ENCODE results near the gene TSPAN5. TPM values are rescaled to one million over a fixed set of nuclear protein-coding genes. Genes with fewer than 3 reads are reported as not detected.

The TSPAN5 gene
- total RNA-seq, 3 donors from 2014 or later (not counting 1 experiment from before 2014, with no cell fraction given) = 6.8 to 13.7 (median 11.4) TPM

DNA sequence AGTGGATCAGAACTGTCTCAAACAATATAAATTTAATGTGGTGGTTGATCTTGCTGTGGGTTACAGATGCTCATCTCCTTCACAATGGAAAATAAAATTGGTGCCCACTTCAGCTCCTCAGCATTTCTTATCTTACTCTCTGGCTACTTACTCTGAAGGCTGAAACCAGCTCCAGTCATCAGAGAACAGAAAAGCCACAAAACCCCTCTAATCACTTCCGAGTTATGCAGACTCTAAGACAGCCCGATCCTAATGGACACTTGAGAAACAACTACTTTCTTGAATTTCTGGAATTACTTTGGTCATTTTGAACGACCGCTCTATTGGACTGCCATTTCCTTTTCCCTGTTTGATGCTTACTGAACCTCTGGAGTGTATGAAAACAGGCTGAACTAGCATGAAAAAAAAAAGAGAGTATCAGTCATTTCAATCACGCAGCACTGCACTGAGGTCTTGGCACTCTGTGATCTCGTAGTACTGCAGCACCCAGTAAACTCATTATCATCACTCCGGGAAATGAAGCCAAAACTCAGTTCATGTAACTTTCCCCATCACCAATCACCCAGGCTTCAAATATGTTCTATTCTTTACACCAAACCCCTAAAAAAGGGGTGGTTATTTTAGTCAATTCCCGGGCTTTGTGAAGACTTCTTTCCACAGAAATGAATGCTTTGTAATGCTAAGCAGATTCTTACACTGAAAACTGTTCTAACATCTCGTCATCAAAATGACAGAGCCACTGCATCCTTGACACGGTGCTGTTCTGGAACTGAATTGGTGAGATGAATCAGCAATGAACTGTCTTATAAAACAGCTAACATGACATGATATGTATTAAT lies 54.5 kb downstream of the TSPAN5 start:
- Histone ChIP-seq H3K4me1 (ENCODE audit: control insufficient read depth, insufficient read depth, low read length) (peaks cover 3% of the 10 kb centered on the region), H3K36me3 (ENCODE audit: control insufficient read depth, insufficient read depth, low read length) (no peaks in the 10 kb centered on the region), H3K4me3 (ENCODE audit: low read length) (no peak overlapping the region), H3K27ac (ENCODE audit: low read length) (no peak overlapping the region), H3K27me3 (ENCODE audit: control insufficient read depth, insufficient read depth, low read length) (no peaks in the 10 kb centered on the region), H3K9me3 (ENCODE audit: control insufficient read depth, insufficient read depth, low read length) (no peaks in the 10 kb centered on the region)
- peaks cover 50 to 56% of the 10 kb centered on the region in 2 donors for H3K4me1 Mint-ChIP-seq
- no peaks in the 10 kb centered on the region for H3K27me3 Mint-ChIP-seq (ENCODE audit: low read depth in 2 of 2)
- DNase-seq (no peak), ATAC-seq (no peak)
- H3K27ac Mint-ChIP-seq = peak overlapping the region in 1 of 2 donors; percentile 84
- H3K9me3 Mint-ChIP-seq = no peaks in the 10 kb centered on the region
- 81% methylated on average over 10 of the region's 10 CpGs for WGBS (ENCODE audit: insufficient coverage)
- TF ChIP-seq, protein P1, sequence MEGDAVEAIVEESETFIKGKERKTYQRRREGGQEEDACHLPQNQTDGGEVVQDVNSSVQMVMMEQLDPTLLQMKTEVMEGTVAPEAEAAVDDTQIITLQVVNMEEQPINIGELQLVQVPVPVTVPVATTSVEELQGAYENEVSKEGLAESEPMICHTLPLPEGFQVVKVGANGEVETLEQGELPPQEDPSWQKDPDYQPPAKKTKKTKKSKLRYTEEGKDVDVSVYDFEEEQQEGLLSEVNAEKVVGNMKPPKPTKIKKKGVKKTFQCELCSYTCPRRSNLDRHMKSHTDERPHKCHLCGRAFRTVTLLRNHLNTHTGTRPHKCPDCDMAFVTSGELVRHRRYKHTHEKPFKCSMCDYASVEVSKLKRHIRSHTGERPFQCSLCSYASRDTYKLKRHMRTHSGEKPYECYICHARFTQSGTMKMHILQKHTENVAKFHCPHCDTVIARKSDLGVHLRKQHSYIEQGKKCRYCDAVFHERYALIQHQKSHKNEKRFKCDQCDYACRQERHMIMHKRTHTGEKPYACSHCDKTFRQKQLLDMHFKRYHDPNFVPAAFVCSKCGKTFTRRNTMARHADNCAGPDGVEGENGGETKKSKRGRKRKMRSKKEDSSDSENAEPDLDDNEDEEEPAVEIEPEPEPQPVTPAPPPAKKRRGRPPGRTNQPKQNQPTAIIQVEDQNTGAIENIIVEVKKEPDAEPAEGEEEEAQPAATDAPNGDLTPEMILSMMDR (IDR thresholded peaks at IDR 0.05) = no peak
- no peaks in the 10 kb centered on the region for H3K36me3 Mint-ChIP-seq
- intact Hi-C loops (cut with micrococcal nuclease) = no loop called here
- no peak overlapping the region for H3K4me3 Mint-ChIP-seq

- no peak overlapping the region for H3K4me3 ChIP-seq (ENCODE audit: low read length)
- H3K4me3 Mint-ChIP-seq = peak overlapping the region; percentile 66
- DNase-seq = no peak
- ATAC-seq = no peak
- TF ChIP-seq, protein P1 (IDR thresholded peaks at IDR 0.05) = no peak
- H3K36me3 Mint-ChIP-seq = no peaks in the 10 kb centered on the region
- H3K27ac ChIP-seq (ENCODE audit: low read length) = no peak overlapping the region
- intact Hi-C loops (cut with micrococcal nuclease) = no loop called here
- no peaks in the 10 kb centered on the region for H3K9me3 Mint-ChIP-seq
- no peaks in the 10 kb centered on the region for H3K9me3 ChIP-seq (ENCODE audit: control insufficient read depth, insufficient read depth, low read length)
- no CpG with 5 or more reads among the region's 1 CpG for WGBS (ENCODE audit: insufficient coverage)
- H3K27me3 Mint-ChIP-seq (ENCODE audit: low read depth in 2 of 2) = no peaks in the 10 kb centered on the region
- H3K36me3 ChIP-seq (ENCODE audit: control insufficient read depth, insufficient read depth, low read length) = no peaks in the 10 kb centered on the region
- H3K27ac Mint-ChIP-seq = peak overlapping the region; percentile 58 to 84
- no peaks in the 10 kb centered on the region for H3K27me3 ChIP-seq (ENCODE audit: control insufficient read depth, insufficient read depth, low read length)
- H3K4me1 Mint-ChIP-seq = peaks cover 42 to 47% of the 10 kb centered on the region in 2 donors
- peaks cover 3% of the 10 kb centered on the region for H3K4me1 ChIP-seq (ENCODE audit: control insufficient read depth, insufficient read depth, low read length)
Measured at GRCh38 chr4:98602270-98602669, 56.1 kb downstream of the TSPAN5 start.

- DNase-seq (peak in 1 of 2 donors; percentile 29), ATAC-seq (peak; percentile 54 to 83 (median 67))
- H3K4me3 ChIP-seq (ENCODE audit: low read length) = no peak overlapping the region
- Mint-ChIP-seq H3K4me1 (peaks cover 42 to 47% of the 10 kb centered on the region in 2 donors), H3K36me3 (no peaks in the 10 kb centered on the region), H3K4me3 (peak overlapping the region; percentile 66), H3K9me3 (no peaks in the 10 kb centered on the region), H3K27me3 (ENCODE audit: low read depth in 2 of 2) (no peaks in the 10 kb centered on the region), H3K27ac (peak overlapping the region; percentile 58 to 84)
- H3K9me3 ChIP-seq (ENCODE audit: control insufficient read depth, insufficient read depth, low read length) = no peaks in the 10 kb centered on the region
- H3K27ac ChIP-seq (ENCODE audit: low read length) = no peak overlapping the region
- peaks cover 3% of the 10 kb centered on the region for H3K4me1 ChIP-seq (ENCODE audit: control insufficient read depth, insufficient read depth, low read length)
- WGBS (ENCODE audit: insufficient coverage) = 53% methylated on average over 3 of the region's 3 CpGs
- intact Hi-C loops (cut with micrococcal nuclease) = no loop called here
- no peaks in the 10 kb centered on the region for H3K27me3 ChIP-seq (ENCODE audit: control insufficient read depth, insufficient read depth, low read length)
- H3K36me3 ChIP-seq (ENCODE audit: control insufficient read depth, insufficient read depth, low read length) = no peaks in the 10 kb centered on the region
- TF ChIP-seq, protein P1 (IDR thresholded peaks at IDR 0.05) = no peak
Measured at GRCh38 chr4:98601708-98602107, 56.7 kb downstream of the TSPAN5 start.

Data from natural killer cell (primary cell).